SU-DHL-6 (cell line): ENCODE results near the gene ST8SIA5.

Experiments
- EZH2phosphoT487 ChIP-seq: fragments of 200-600 bp; sonication (generic), shearing (Covaris generic); conservative IDR thresholded peaks from 2 replicates; pipeline ENCODE4 v1.6.1; 2018; ENCODE audit warnings: mild to moderate bottlenecking, antibody characterized with exemption, low read length, moderate library complexity, mixed read lengths
- TF ChIP-seq, protein P1 (sequence below): fragments of 200-600 bp; sonication (generic); IDR thresholded peaks from one replicate; pipeline ENCODE4 v1.5.1; 2017; ENCODE audit warnings: antibody characterized with exemption, mild to moderate bottlenecking, low read length, moderate library complexity; ENCODE audit not compliant: insufficient read depth, poor library complexity, severe bottlenecking

DNA sequence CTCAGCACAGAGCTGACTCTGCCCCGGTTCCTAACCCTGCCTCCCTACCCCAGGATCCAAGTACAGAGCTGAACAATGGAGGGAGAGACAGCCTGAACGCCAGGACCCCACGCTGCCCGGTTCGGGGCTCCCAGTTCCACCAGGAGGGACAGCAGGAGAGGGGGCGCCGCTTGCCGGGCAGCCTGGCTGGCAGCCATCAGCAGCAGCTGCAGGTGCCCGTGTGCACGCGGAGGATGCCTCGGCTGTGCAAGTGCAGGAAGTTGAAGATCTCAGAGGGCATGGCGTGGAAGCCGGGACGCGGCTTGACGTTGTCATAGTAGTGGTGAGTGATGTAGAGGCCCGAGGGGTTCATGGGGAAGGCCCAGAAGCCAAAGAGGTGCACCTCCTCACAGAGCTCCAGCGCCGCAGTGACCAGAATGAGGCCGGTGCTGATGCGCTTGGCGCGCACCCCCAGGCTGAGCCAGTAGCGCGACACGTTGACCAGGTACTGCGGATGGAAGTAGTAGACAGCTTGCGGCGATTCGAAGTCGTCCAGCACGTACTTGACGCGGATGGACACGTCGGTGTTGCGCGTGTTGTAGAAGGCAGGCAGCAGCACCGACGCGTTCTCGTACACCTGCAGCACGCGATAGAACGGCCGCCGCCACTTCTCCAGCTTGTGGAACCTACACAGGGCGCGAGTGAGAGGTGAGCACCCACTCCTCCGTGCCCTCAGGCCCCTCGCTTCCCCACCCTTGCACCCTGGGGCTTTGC lies 76.8 kb downstream of the ST8SIA5 start:
- TF ChIP-seq, protein P1, sequence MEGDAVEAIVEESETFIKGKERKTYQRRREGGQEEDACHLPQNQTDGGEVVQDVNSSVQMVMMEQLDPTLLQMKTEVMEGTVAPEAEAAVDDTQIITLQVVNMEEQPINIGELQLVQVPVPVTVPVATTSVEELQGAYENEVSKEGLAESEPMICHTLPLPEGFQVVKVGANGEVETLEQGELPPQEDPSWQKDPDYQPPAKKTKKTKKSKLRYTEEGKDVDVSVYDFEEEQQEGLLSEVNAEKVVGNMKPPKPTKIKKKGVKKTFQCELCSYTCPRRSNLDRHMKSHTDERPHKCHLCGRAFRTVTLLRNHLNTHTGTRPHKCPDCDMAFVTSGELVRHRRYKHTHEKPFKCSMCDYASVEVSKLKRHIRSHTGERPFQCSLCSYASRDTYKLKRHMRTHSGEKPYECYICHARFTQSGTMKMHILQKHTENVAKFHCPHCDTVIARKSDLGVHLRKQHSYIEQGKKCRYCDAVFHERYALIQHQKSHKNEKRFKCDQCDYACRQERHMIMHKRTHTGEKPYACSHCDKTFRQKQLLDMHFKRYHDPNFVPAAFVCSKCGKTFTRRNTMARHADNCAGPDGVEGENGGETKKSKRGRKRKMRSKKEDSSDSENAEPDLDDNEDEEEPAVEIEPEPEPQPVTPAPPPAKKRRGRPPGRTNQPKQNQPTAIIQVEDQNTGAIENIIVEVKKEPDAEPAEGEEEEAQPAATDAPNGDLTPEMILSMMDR: no peak
- no peak for TF ChIP-seq EZH2phosphoT487
